Measurements from ENCODE around the gene MPPED1. TPM values are rescaled to one million over a fixed set of nuclear protein-coding genes. Genes with fewer than 3 reads are reported as not detected.

Gene MPPED1
- total RNA-seq, 1 experiment from 2014 or later = not detected

DNA sequence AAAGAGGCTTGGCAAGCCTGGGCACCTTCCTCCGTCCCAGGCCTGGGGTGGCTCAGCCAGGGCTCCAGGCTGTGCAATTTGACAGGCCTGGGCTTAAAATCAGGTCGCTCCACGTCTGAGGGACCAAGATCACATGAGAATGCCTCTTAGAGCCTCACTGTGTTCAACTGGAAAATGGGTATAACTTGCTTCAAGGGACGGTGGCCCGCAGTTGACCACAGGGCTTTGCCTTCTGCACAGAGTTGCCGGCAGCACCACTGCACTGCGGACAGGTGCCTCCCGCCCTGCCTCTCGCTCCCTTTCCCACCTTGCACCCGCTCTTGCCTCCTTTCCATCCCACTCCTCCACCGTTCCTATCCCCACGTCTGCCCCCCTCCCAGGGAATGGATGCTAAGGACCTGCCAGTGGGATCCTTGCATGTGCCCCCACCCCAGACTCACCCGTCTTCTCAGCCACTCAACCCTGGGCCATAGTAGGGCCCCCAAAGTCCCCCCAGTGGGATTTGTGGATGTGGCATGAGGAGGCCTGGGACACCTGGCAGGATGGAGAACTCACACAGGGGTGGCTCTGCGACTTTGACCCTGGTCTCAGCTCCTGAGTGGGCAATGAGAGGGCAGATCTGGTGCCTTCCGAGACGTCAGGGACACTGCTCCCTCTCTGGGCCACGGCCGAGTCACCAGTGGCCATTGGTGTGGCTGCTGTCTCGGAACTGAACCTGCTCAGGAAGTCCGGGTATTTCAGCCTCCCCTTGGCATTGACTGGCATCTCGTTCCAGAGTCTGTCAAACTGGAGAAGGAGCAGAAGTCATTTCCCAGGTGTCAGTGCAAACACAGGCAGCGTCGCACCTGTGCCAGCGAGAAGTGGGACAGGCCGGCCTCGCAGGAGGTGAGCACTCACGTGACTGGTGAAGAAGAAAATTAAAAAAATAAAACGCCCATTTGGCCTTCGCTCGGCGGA lies 128.0 kb downstream of the MPPED1 start:
- Mint-ChIP-seq H3K27me3 (ENCODE audit: insufficient read depth, unreplicated experiment) (peaks cover 61% of the 10 kb centered on the region), H3K9me3 (ENCODE audit: unreplicated experiment) (no peaks in the 10 kb centered on the region), H3K36me3 (ENCODE audit: insufficient read depth, unreplicated experiment) (peaks cover 2% of the 10 kb centered on the region), H3K4me3 (ENCODE audit: unreplicated experiment) (no peak overlapping the region), H3K27ac (ENCODE audit: low read depth, unreplicated experiment) (no peak overlapping the region), H3K4me1 (ENCODE audit: insufficient read depth, unreplicated experiment) (peaks cover 9% of the 10 kb centered on the region)
- ChIA-PET POLR2A (no interaction called here), CTCF (no interaction called here)
- intact Hi-C loops (cut with micrococcal nuclease) = no loop called here
- DNase-seq (ENCODE audit: unreplicated experiment) = no peak
- no peak for TF ChIP-seq CTCF (IDR thresholded peaks at IDR 0.05; ENCODE audit: unreplicated experiment)
- BruUV-seq (replicated peaks) = no TSS peak

DNA sequence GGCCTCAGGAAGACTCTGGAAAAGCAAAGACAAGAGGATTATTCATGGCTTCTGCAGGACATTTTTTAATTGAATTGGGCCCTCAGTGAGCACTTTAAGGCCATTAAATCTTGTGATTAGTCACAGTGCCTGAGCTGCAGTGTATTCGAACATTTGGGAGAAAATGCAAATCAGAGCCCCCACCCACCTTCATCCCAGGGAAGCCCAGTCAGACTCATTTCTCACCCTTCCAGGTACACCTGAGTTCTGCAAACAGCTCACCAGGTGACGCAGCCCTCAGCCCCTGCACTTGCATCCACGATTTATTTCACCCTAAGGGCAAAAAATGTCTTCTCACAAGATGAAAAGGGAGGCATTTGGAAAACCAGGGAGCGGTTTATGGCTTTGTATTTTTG lies 128.7 kb downstream of the MPPED1 start:
- no peak for TF ChIP-seq CTCF (IDR thresholded peaks at IDR 0.05; ENCODE audit: unreplicated experiment)
- intact Hi-C loops (cut with micrococcal nuclease) = no loop called here
- ChIA-PET POLR2A (no interaction called here), CTCF (no interaction called here)
- Mint-ChIP-seq H3K9me3 (ENCODE audit: unreplicated experiment) (no peaks in the 10 kb centered on the region), H3K27me3 (ENCODE audit: insufficient read depth, unreplicated experiment) (peaks cover 61% of the 10 kb centered on the region), H3K36me3 (ENCODE audit: insufficient read depth, unreplicated experiment) (no peaks in the 10 kb centered on the region), H3K4me1 (ENCODE audit: insufficient read depth, unreplicated experiment) (peaks cover 6% of the 10 kb centered on the region), H3K27ac (ENCODE audit: low read depth, unreplicated experiment) (no peak overlapping the region), H3K4me3 (ENCODE audit: unreplicated experiment) (no peak overlapping the region)
- BruUV-seq (replicated peaks) = no TSS peak
- no peak for DNase-seq (ENCODE audit: unreplicated experiment)

DNA sequence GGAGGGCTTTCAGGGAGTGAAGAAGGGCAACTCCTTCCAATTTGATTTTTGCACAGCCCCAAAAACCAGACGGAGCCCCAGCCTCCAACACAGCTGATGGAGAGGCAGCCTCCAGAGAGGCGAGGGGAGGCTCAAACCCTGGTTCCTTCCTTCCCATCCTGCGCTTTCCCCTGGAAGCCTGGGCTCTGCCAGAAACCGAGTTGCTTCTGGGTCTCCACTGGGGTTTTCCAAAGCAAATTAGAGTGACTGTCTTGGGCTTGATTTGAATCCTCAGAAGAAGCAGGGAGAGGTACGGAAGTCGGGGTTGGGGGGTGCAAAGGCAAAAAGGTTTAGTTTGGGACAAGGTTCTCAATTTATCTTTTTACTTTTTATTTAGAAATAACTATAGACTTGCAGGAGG lies 129.2 kb downstream of the MPPED1 start:
- no peak for TF ChIP-seq CTCF (IDR thresholded peaks at IDR 0.05; ENCODE audit: unreplicated experiment)
- Mint-ChIP-seq H3K4me3 (ENCODE audit: unreplicated experiment) (no peak overlapping the region), H3K36me3 (ENCODE audit: insufficient read depth, unreplicated experiment) (no peaks in the 10 kb centered on the region), H3K27ac (ENCODE audit: low read depth, unreplicated experiment) (no peak overlapping the region), H3K9me3 (ENCODE audit: unreplicated experiment) (no peaks in the 10 kb centered on the region), H3K4me1 (ENCODE audit: insufficient read depth, unreplicated experiment) (peaks cover 1% of the 10 kb centered on the region), H3K27me3 (ENCODE audit: insufficient read depth, unreplicated experiment) (peaks cover 61% of the 10 kb centered on the region)
- DNase-seq (ENCODE audit: unreplicated experiment) = no peak
- no TSS peak for BruUV-seq (replicated peaks)
- CTCF ChIA-PET = no interaction called here
- intact Hi-C loops (cut with micrococcal nuclease) = no loop called here
- POLR2A ChIA-PET = no interaction called here

GRCh38 chr22:43541462-43542407 lies 129.9 kb downstream of the MPPED1 start:
- Mint-ChIP-seq H3K27me3 (ENCODE audit: insufficient read depth, unreplicated experiment) (peaks cover 61% of the 10 kb centered on the region), H3K27ac (ENCODE audit: low read depth, unreplicated experiment) (no peak overlapping the region), H3K9me3 (ENCODE audit: unreplicated experiment) (no peaks in the 10 kb centered on the region), H3K4me3 (ENCODE audit: unreplicated experiment) (no peak overlapping the region), H3K36me3 (ENCODE audit: insufficient read depth, unreplicated experiment) (no peaks in the 10 kb centered on the region), H3K4me1 (ENCODE audit: insufficient read depth, unreplicated experiment) (no peaks in the 10 kb centered on the region)
- ChIA-PET CTCF (interaction anchor here (0.6 to 0.7 kb wide), 2 partner anchors 19 to 183 kb away, joined by 3 to 4 read pairs; no protein-coding TSS in a partner anchor), POLR2A (no interaction called here)
- intact Hi-C loops (cut with micrococcal nuclease) = no loop called here
- no TSS peak for BruUV-seq (replicated peaks)
- TF ChIP-seq CTCF (IDR thresholded peaks at IDR 0.05; ENCODE audit: unreplicated experiment) = no peak
- no peak for DNase-seq (ENCODE audit: unreplicated experiment)

Measured in MCF 10A (cell line).